ENCODE results near the gene CTNNA2. TPM values are rescaled to one million over a fixed set of nuclear protein-coding genes. Genes with fewer than 3 reads are reported as not detected.

CTNNA2 gene
- total and polyA plus RNA-seq, 2 of the 8 experiments (the other 6 are each of a cell fraction or from before 2014, with no cell fraction given): 3.9 to 9.0 TPM

GRCh38 chr2:79950526-79950925, 437.7 kb downstream of the CTNNA2 start:
- DNase-seq (ENCODE audit: low read depth in 1 of 2, low spot score in 2 of 2) (no peak), FAIRE-seq (no peak)
- no peak overlapping the region for H3K27ac ChIP-seq (ENCODE audit: low read depth, low read length)
- H3K56ac ChIP-seq (replicated peaks; ENCODE audit: insufficient read length, low read depth, low read length): no peak overlapping the region
- H2BK15ac ChIP-seq (ENCODE audit: low read length): no peak overlapping the region
- no peaks in the 10 kb centered on the region for H3K27me3 ChIP-seq (replicated peaks in 1 of 4; ENCODE audit: control insufficient read depth in 3 of 4, extremely low read depth in 1 of 4, insufficient read depth in 3 of 4, low read length in 3 of 4)
- H3K36me3 ChIP-seq (ENCODE audit: control insufficient read depth in 2 of 4, insufficient read depth in 4 of 4, low read length in 3 of 4): no peaks in the 10 kb centered on the region
- H2BK20ac ChIP-seq (ENCODE audit: low read length): no peak overlapping the region
- H3K4me3 ChIP-seq (ENCODE audit: extremely low read depth in 1 of 4, insufficient read depth in 2 of 4, low read depth in 3 of 4, low read length in 4 of 4): no peak overlapping the region
- no peak overlapping the region for H2BK5ac ChIP-seq (ENCODE audit: low read depth, low read length)
- no peaks in the 10 kb centered on the region for H3K79me2 ChIP-seq (ENCODE audit: control insufficient read depth in 1 of 2, insufficient read depth in 2 of 2, low read length in 2 of 2)
- H3K79me1 ChIP-seq (ENCODE audit: low read depth, low read length): no peaks in the 10 kb centered on the region
- WGBS, 2 experiments (ENCODE audit: extremely low coverage in 1 of 2, insufficient coverage in 1 of 2, insufficient read length in 1 of 2, insufficient replicate concordance in 2 of 2, low coverage in 1 of 2, low lambda C conversion rate in 2 of 2, missing lambda C conversion rate in 1 of 2): 94% methylated on average over 3 of the region's 3 CpGs; no CpG with 5 or more reads in 1 of the 2 experiments
- H4K91ac ChIP-seq (replicated peaks; ENCODE audit: insufficient read length, low read length): no peak overlapping the region
- H3K9me3 ChIP-seq (ENCODE audit: insufficient read depth in 2 of 2, low read depth in 1 of 2, low read length in 1 of 2): no peaks in the 10 kb centered on the region
- no peak overlapping the region for H3K4ac ChIP-seq (replicated peaks; ENCODE audit: insufficient read length, low read depth, low read length)
- TF ChIP-seq TEAD4 (IDR thresholded peaks at IDR 0.05; ENCODE audit: low read depth, low read length) (no peak), POU5F1 (IDR thresholded peaks at IDR 0.05; ENCODE audit: low read depth, low read length) (no peak), KDM1A (IDR thresholded peaks at IDR 0.05; ENCODE audit: borderline replicate concordance, low read length) (no peak)
- no peak overlapping the region for H4K5ac ChIP-seq (ENCODE audit: insufficient read length, low read depth, low read length)
- H3K9ac ChIP-seq (replicated peaks in 1 of 4; ENCODE audit: extremely low read depth in 1 of 4, low read depth in 3 of 4, low read length in 3 of 4): no peak overlapping the region
- 0 out of 7 replicates have a peak, but pooled peaks cover 0 to 2% (median 0%) of the 10 kb centered on the region in 4 experiments for H3K4me1 ChIP-seq (replicated peaks in 1 of 4; ENCODE audit: control insufficient read depth in 3 of 4, insufficient read depth in 4 of 4, low read length in 3 of 4)
- no peak overlapping the region for H4K8ac ChIP-seq (ENCODE audit: extremely low read depth, insufficient read depth, low read length)
- H3K23me2 ChIP-seq (ENCODE audit: low read depth, low read length): no peaks in the 10 kb centered on the region
- no peak overlapping the region for H3K23ac ChIP-seq (ENCODE audit: insufficient read length)
- ChIA-PET POLR2A (ENCODE audit: partially characterized antibody) (no interaction called here), CTCF (ENCODE audit: partially characterized antibody) (interaction anchor here (1.0 kb wide), 1 partner anchor 14 kb away, joined by 3 read pairs; no protein-coding TSS in a partner anchor)
- H2AK5ac ChIP-seq (ENCODE audit: low read depth, low read length): no peak overlapping the region
- H3K18ac ChIP-seq (ENCODE audit: extremely low read depth, low read length): no peak overlapping the region
- no peaks in the 10 kb centered on the region for H4K20me1 ChIP-seq (replicated peaks in 1 of 2; ENCODE audit: control insufficient read depth in 1 of 2, insufficient read depth in 2 of 2, low read length in 2 of 2)
- no peak overlapping the region for H3K14ac ChIP-seq (ENCODE audit: insufficient read length)
- H2BK12ac ChIP-seq (ENCODE audit: low read depth, low read length): no peak overlapping the region
- no peak overlapping the region for H3K4me2 ChIP-seq (ENCODE audit: insufficient read depth in 1 of 2, low read depth in 2 of 2, low read length in 2 of 2)
- H2BK120ac ChIP-seq (replicated peaks; ENCODE audit: low read depth, low read length): no peak overlapping the region
- H2AFZ ChIP-seq (ENCODE audit: low read length): no peak overlapping the region

All from H1 (cell line).